Cardiac muscle cell (in vitro differentiated cells and primary cell): ENCODE data around the gene GALNT8. TPM values are rescaled to one million over a fixed set of nuclear protein-coding genes. Genes with fewer than 3 reads are reported as not detected.

Experiments
- DNase-seq, 2 donors: peaks; one replicate each; pipeline versions ENCODE4 v3.0.0 to v3.0.0-alpha.2; 2010 to 2017; ENCODE audit warnings: low read depth in 1 of 2, low spot score in 1 of 2
- H3K27ac ChIP-seq: fragments of 200-600 bp; sonication (generic); 2 replicates; pipeline ENCODE4 v1.5.1; 2016
- H3K27me3 ChIP-seq: fragments of 200-600 bp; sonication (generic); 2 replicates; pipeline ENCODE4 v1.6.0; 2016; ENCODE audit warnings: control low read depth
- H3K36me3 ChIP-seq: fragments of 200-600 bp; sonication (generic); 2 replicates; pipeline ENCODE4 v1.5.1; 2016; ENCODE audit warnings: control low read depth
- H3K4me1 ChIP-seq: fragments of 200-600 bp; sonication (generic); 2 replicates; pipeline ENCODE4 v1.8.1; 2017; ENCODE audit warnings: low read depth, mild to moderate bottlenecking, mixed run types
- H3K4me3 ChIP-seq: fragments of 200-600 bp; sonication (generic); 2 replicates; pipeline ENCODE4 v1.5.1; 2016; ENCODE audit warnings: mild to moderate bottlenecking
- H3K9me3 ChIP-seq: fragments of 200-600 bp; sonication (generic); 2 replicates; pipeline ENCODE4 v1.5.1; 2017; ENCODE audit warnings: low read depth, mild to moderate bottlenecking, control low read depth
- polyA plus RNA-seq: library from polyadenylated mRNA; unstranded; fragments of >200 nt; fragmentation: Nextera tagmentation; extraction: Ambion mirVana; gene quantifications from 2 replicates; pipeline ENCODE4 v1.2.1, GENCODE V29; 2016
- total RNA-seq: library from RNA; depleted of rRNA; stranded (reverse); fragments of >200 nt; gene quantifications from 2 replicates; pipeline ENCODE4 v1.2.3, GENCODE V29; 2016
- TF ChIP-seq, protein P1 (sequence below): IDR thresholded peaks from 2 replicates; pipeline ENCODE4 v1.5.1; 2012; ENCODE audit warnings: low read depth, mild to moderate bottlenecking, low read length

The GALNT8 gene
- total and polyA plus RNA-seq, 2 experiments from 2014 or later = 2.7 to 4.2 TPM

- Histone ChIP-seq H3K27me3 (no peaks in the 10 kb centered on the region), H3K27ac (no peak overlapping the region), H3K9me3 (no peaks in the 10 kb centered on the region), H3K4me3 (no peak overlapping the region), H3K4me1 (no peaks in the 10 kb centered on the region), H3K36me3 (peaks cover 6% of the 10 kb centered on the region)
- TF ChIP-seq, protein P1, sequence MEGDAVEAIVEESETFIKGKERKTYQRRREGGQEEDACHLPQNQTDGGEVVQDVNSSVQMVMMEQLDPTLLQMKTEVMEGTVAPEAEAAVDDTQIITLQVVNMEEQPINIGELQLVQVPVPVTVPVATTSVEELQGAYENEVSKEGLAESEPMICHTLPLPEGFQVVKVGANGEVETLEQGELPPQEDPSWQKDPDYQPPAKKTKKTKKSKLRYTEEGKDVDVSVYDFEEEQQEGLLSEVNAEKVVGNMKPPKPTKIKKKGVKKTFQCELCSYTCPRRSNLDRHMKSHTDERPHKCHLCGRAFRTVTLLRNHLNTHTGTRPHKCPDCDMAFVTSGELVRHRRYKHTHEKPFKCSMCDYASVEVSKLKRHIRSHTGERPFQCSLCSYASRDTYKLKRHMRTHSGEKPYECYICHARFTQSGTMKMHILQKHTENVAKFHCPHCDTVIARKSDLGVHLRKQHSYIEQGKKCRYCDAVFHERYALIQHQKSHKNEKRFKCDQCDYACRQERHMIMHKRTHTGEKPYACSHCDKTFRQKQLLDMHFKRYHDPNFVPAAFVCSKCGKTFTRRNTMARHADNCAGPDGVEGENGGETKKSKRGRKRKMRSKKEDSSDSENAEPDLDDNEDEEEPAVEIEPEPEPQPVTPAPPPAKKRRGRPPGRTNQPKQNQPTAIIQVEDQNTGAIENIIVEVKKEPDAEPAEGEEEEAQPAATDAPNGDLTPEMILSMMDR = no peak
- DNase-seq = peak; percentile 15 to 92
These were observed 19.6 kb upstream of the GALNT8 start for GRCh38 chr12:4700621-4701026.

DNA sequence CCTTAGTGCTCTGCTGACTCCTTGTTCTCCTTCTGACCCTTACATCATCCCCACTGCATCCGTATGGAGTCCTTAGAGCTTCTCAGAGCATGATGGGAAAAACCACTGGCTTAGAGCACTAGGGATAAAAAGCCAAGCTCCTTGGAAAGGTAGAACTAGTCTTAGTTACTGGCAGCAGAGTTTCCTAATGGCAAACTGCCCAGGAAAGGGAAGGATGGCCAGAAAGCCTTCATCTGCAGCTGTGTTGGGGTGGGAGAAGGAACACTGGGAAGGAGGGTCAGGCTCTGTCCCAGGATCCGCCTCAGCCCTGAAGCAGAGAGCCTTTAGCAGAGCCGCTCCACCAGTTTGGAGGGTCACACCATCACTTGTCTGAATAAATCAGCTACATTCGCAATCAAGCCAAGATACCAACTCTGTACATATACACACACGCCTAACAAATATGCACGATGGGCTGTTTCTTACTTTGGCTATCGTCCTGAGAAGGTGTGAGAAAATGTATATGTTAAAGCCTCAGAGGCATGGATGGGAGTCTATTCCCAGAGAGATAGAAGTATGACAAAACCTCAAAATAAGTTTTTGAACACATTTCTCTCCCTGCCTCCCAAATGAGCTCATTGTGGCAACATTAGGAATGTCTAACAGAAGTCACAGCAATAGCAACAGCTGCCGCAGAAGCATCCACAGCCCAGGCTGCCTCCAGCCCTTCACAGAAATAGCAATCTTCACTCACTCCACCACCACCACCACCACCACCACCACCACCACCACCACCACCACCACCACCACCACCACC is 18.6 kb upstream of the GALNT8 start:
- DNase-seq = peak in 1 of 2 donors; percentile 61
- no peaks in the 10 kb centered on the region for H3K9me3 ChIP-seq

DNA sequence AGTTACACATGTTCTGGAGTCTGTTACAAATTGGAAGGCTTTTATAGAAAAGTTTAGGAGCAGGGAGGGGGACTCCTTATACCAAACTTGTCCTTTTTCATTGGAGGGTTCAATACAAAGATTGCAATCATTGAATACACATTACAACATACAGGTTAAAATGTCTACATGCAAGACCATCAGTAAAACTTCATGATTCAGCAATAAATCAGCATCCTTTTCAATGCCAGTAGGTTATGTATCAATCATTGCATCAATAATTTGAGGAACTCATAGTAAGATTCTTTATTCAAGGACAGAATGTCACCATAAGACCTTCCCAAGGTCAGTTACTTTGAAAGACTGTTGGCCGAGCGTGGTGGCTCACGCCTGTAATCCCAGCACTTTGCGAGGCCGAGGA is 16.5 kb upstream of the GALNT8 start:
- no peak for DNase-seq
- Histone ChIP-seq H3K27me3 (no peaks in the 10 kb centered on the region), H3K4me1 (no peaks in the 10 kb centered on the region), H3K27ac (no peak overlapping the region), H3K4me3 (no peak overlapping the region), H3K36me3 (no peaks in the 10 kb centered on the region), H3K9me3 (no peaks in the 10 kb centered on the region)
- TF ChIP-seq, protein P1 = no peak

More for the DNA sequence above, 18.6 kb upstream of the GALNT8 start:
- no peaks in the 10 kb centered on the region for H3K27me3 ChIP-seq
- TF ChIP-seq, protein P1 = no peak
- H3K4me3 ChIP-seq = no peak overlapping the region
- no peaks in the 10 kb centered on the region for H3K4me1 ChIP-seq
- H3K27ac ChIP-seq = no peak overlapping the region
- peaks cover under 1% of the 10 kb centered on the region for H3K36me3 ChIP-seq

DNA sequence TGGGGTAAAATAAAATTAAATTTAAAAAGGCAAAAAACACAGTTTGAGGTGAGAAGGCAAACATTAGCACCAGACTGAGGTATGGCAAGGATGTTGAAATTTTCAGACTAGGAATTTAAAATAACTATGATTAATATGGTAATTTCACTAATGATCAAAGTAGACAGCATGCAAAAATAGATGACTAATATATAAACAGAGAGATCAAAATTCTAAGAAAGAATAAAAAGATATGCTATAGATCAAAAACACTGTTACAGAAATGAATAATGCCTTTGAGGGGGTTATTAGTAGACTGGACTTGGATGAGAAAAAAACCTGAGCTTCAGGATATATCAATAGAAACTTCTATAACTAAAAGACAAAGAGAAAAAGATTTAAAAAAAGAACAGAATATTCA is 14.4 kb upstream of the GALNT8 start:
- TF ChIP-seq, protein P1 = no peak
- no peak overlapping the region for H3K4me3 ChIP-seq
- H3K4me1 ChIP-seq = no peaks in the 10 kb centered on the region
- H3K9me3 ChIP-seq = no peaks in the 10 kb centered on the region
- no peak overlapping the region for H3K27ac ChIP-seq
- no peaks in the 10 kb centered on the region for H3K27me3 ChIP-seq
- H3K36me3 ChIP-seq = no peaks in the 10 kb centered on the region
- no peak for DNase-seq

GRCh38 chr12:4707306-4707705 is 12.9 kb upstream of the GALNT8 start:
- Histone ChIP-seq H3K36me3 (no peaks in the 10 kb centered on the region), H3K27me3 (no peaks in the 10 kb centered on the region), H3K27ac (no peak overlapping the region), H3K4me3 (no peak overlapping the region), H3K4me1 (no peaks in the 10 kb centered on the region), H3K9me3 (no peaks in the 10 kb centered on the region)
- TF ChIP-seq, protein P1 = no peak
- no peak for DNase-seq
